Stimulated activated naive B cell treated with anti-CD40 and anti-IgM and Interleukin-4, amounts not matched to agents 10 μg/mL and 1 μg/mL and 100 μg/mL, for 72 hours (primary cell): Measurements from ENCODE around the gene MAPK4.

Source experiments
- ATAC-seq, 2 donors: fragments of 150-1000 bp; cut with Tn5 transposase; replicated peaks; 2 replicates each; pipeline ENCODE4 v1.10.0; 2021; ENCODE audit warnings: moderate library complexity in 1 of 2
- DNase-seq: peaks from one replicate; pipeline ENCODE4 v3.0.0; 2021
- H3K27ac Mint-ChIP-seq: one replicate; pipeline ENCODE4 v1.8.0; 2022; ENCODE audit warnings: mild to moderate bottlenecking, mixed read lengths
- H3K27me3 Mint-ChIP-seq, 2 donors: one replicate each; pipeline ENCODE4 v1.8.0; 2022; ENCODE audit warnings: mixed read lengths in 2 of 2
- H3K36me3 Mint-ChIP-seq, 2 donors: one replicate each; pipeline ENCODE4 v1.8.0; 2022; ENCODE audit warnings: mixed read lengths in 2 of 2, mild to moderate bottlenecking in 1 of 2
- H3K4me1 Mint-ChIP-seq, 2 donors: one replicate each; pipeline ENCODE4 v1.8.0; 2022; ENCODE audit warnings: mixed read lengths in 2 of 2, mild to moderate bottlenecking in 1 of 2
- H3K4me3 Mint-ChIP-seq, 2 donors: one replicate each; pipeline ENCODE4 v1.8.0; 2022; ENCODE audit warnings: mild to moderate bottlenecking in 2 of 2, mixed read lengths in 2 of 2, moderate library complexity in 1 of 2
- H3K9me3 Mint-ChIP-seq, 2 donors: one replicate each; pipeline ENCODE4 v1.8.0; 2022; ENCODE audit warnings: mixed read lengths in 2 of 2, mild to moderate bottlenecking in 1 of 2

Gene MAPK4

DNA sequence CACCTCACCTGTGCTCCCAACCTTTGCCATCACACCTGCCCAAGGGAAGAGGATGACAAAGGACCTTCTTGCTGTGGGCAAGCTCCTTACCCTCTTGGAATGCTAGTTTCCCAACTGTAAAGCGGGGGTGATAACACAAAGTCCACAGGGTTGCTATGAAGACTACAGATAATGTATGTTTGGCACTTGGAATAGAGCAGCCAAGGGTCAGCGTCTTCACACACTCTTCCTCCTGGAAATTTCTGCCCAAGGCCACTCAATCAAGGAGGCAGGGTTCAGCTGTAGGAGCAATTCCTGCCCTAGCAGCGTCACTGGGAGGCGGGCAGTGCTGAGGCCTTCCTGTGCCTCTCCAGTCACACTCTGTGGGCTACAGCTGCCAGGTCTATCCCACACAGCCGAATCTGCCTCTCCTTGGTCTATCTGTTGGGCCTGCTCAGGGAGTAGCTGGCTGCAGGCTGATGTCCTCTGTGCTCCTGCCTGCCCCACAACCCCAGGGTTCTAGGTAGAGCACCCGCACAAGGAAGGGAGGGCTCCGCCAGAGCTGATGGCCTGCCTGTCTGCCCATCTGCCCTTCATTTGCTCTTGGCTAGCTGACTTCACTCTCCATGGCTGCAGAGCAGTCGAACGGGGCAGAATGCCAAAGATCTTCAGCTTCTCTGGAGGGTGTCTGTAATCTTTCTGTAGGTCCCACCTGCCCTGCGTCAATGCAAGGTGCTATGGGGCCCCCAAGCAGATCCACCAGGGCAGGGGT is 168.0 kb downstream of the MAPK4 start:
- Mint-ChIP-seq H3K4me3 (no peak overlapping the region), H3K27ac (no peak overlapping the region), H3K4me1 (peaks cover 3 to 5% of the 10 kb centered on the region in 2 donors), H3K27me3 (peaks cover 12 to 31% of the 10 kb centered on the region in 2 donors), H3K9me3 (no peaks in the 10 kb centered on the region), H3K36me3 (no peaks in the 10 kb centered on the region)
- ATAC-seq (no peak), DNase-seq (no peak)

DNA sequence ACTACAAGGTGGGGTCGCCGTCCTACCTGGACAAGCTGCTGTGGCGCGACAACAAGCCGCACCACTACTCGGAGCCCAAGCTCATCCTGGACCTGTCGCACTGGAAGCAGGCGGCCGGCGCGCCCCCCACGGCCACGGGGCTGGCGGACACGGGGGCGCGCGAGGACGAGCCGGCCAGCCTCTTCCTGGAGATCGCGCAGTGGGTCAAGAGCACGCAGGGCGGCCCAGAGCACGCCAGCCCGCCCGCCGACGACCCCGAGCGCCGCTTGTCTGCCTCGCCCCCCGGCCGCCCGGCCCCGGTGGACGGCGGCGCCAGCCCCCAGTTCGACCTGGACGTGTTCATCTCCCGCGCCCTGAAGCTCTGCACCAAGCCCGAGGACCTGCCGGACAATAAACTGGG is 169.5 kb downstream of the MAPK4 start:
- Mint-ChIP-seq H3K4me1 (peaks cover 3 to 5% of the 10 kb centered on the region in 2 donors), H3K9me3 (no peaks in the 10 kb centered on the region), H3K27me3 (peaks cover 12 to 31% of the 10 kb centered on the region in 2 donors), H3K4me3 (no peak overlapping the region), H3K27ac (no peak overlapping the region), H3K36me3 (no peaks in the 10 kb centered on the region)
- ATAC-seq: no peak
- DNase-seq: no peak

DNA sequence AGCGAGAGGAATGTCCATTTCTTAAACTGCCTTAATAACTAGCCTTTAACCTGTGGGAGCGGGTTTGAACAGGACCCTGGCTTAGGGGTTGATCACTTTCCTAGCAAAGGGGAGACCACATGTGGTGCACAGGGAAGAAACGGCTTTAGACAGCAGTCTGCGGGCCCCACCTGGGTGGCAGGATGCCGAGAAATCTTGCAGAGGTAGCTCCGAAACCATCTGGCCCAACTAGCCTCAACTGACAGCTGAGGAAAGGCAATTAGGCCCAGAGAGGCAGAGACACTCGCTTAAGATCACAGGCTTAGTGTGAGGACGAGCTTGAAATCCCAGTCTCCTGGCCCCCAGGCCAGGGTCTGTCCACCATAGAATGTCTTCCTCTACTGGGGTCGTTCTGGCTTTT is 170.1 kb downstream of the MAPK4 start:
- Mint-ChIP-seq H3K4me3 (no peak overlapping the region), H3K9me3 (no peaks in the 10 kb centered on the region), H3K36me3 (no peaks in the 10 kb centered on the region), H3K27me3 (peaks cover 12 to 31% of the 10 kb centered on the region in 2 donors), H3K4me1 (peaks cover 3 to 5% of the 10 kb centered on the region in 2 donors), H3K27ac (no peak overlapping the region)
- DNase-seq (no peak), ATAC-seq (no peak)

DNA sequence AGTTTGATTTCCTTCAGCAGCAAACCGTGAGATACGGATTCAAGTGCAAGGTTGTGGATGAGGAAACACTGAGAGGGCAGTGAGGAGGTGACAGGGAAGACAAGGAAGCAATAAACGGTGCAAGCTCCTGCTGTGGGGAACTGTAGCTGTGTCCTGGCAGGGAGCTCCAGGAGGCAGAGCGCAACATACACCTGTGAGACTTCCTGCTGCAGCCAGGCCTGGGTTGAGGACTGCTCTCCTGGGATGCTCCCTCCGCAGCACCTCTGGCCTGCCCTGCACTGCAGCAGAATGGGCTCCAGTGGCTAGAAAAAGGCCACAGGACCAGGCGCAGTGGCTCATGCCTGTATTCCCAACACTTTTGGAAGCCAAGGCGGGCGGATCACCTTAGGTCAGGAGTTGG is 174.5 kb downstream of the MAPK4 start:
- Mint-ChIP-seq H3K27me3 (peaks cover 6 to 15% of the 10 kb centered on the region in 2 donors), H3K27ac (no peak overlapping the region)

DNA sequence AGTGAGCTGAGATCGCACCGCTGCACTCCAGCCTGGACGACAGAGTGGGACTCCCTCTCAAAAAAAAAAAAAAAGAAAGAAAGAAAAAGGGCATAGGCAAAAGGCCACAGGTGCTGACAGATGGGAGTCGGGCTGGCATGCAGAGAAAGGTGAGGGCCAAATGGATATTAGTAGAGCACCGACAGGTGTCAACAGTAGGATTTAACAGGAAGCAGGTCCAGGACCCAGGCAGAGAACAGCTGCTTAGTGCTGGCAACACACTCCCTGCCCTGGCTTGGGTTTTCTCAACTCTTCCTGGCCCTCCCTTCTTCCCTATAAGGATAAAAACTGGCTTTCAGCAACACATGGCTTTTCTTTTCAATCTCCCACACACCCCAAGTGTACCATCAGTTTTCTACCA is 175.0 kb downstream of the MAPK4 start:
- Mint-ChIP-seq H3K27ac (no peak overlapping the region), H3K4me1 (no peaks in the 10 kb centered on the region), H3K36me3 (no peaks in the 10 kb centered on the region), H3K4me3 (no peak overlapping the region), H3K27me3 (peaks cover 6 to 15% of the 10 kb centered on the region in 2 donors), H3K9me3 (no peaks in the 10 kb centered on the region)
- DNase-seq (no peak), ATAC-seq (no peak)

More for the DNA sequence above, 174.5 kb downstream of the MAPK4 start:
- H3K36me3 Mint-ChIP-seq: no peaks in the 10 kb centered on the region
- H3K4me1 Mint-ChIP-seq: no peaks in the 10 kb centered on the region
- DNase-seq: no peak
- H3K4me3 Mint-ChIP-seq: no peak overlapping the region
- ATAC-seq: no peak
- no peaks in the 10 kb centered on the region for H3K9me3 Mint-ChIP-seq

DNA sequence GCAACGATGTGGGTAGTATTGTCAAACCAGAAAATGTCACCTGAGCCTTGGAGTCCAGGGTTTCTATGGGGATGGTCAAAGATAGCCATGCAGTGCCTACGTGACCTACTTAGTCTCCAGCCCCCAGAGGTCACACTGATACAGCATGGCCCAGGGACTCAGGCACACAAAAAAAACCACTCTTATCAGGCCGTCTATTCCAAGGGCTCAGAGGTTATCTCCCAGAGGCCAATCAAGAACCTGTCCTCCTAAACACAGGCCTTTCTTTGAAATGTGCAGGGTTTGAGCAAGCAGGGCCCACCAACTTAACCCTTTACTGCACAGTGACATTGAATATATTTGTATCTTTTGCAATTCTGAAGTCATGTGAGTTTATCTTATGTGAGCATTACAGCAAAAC is 177.2 kb downstream of the MAPK4 start:
- Mint-ChIP-seq H3K9me3 (no peaks in the 10 kb centered on the region), H3K4me1 (peaks cover 0 to 2% of the 10 kb centered on the region in 2 donors), H3K36me3 (no peaks in the 10 kb centered on the region), H3K4me3 (no peak overlapping the region), H3K27ac (no peak overlapping the region), H3K27me3 (peaks cover 4 to 6% of the 10 kb centered on the region in 2 donors)
- ATAC-seq (no peak), DNase-seq (no peak)

DNA sequence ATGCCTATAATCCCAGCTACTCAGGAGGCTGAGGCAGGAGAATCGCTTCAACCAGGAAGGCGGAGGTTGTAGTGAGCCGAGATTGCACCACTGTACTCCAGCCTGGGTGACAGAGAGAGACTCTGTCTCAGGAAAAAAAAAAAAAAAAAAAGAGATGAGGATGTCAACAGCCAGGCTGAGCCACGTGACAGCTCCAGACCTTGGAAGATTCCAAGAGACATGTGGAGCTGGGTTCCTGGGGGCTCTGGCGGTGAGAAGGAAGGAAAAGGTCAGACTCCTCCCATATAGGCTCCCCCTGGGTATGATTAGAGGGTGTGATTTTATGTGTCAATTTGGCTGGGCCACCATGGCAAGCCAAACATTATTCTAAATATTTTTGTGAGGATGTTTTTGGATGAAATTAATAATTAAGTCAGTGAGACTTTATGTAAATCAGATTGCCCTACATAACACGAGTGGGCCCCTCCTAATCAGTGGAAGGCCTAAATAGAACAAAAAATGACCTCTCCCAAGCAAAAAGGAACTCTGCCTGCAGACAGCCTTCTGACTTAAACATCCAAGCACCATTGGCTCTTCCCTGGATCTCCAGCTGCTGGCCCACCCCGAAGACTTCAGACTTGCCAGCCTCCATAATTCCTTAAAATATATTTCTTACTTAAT is 178.3 kb downstream of the MAPK4 start:
- no peaks in the 10 kb centered on the region for H3K36me3 Mint-ChIP-seq
- ATAC-seq: no peak
- H3K4me3 Mint-ChIP-seq: no peak overlapping the region
- no peak for DNase-seq
- H3K4me1 Mint-ChIP-seq: peaks cover 0 to 2% of the 10 kb centered on the region in 2 donors
- H3K9me3 Mint-ChIP-seq: peaks cover 0 to under 1% of the 10 kb centered on the region in 2 donors
- no peak overlapping the region for H3K27ac Mint-ChIP-seq
- peaks cover 0 to 6% of the 10 kb centered on the region in 2 donors for H3K27me3 Mint-ChIP-seq

DNA sequence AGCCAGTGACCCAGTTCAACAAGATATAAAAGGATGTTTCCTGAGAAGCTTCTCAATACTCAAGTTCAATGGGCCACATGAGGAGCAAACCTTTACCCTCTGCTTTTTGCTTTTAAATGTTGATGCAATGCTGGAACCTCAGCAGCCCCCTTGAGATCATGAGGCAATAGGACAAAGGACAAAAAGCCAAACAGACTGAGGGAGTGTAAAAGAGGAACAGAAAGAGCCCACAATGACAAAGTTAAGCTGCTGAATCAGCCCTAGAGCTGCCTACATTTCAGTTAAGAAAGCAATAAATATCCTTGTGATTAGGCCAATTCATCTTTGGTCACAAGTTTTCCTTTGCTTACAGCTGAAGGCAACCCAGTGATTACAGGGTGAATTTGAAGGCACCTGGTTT is 183.1 kb downstream of the MAPK4 start:
- Mint-ChIP-seq H3K4me1 (peaks cover 0 to 2% of the 10 kb centered on the region in 2 donors), H3K27me3 (peaks cover 6 to 16% of the 10 kb centered on the region in 2 donors), H3K27ac (no peak overlapping the region), H3K36me3 (no peaks in the 10 kb centered on the region), H3K4me3 (no peak overlapping the region), H3K9me3 (peaks cover 3 to 6% of the 10 kb centered on the region in 2 donors)
- ATAC-seq: peak in 1 of 2 donors; percentile 34
- no peak for DNase-seq

DNA sequence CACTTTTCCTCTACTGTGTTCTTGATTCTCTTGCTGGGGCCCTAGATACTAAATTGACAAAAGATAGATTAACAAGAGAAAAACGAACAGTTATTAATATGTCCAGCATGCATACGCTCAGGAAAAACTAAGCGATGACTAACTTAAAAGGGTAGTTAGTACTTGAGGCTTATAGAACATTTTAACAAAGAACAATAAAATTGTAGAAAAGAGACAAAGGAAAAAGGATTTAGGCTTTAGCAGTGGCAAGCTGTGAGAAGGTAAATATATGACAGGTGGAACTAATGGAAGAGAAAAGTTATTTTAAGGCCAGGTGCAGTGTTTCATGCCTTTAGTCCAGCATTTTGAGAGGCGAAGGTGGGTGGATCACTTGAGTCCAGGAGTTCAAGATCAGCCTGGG is 184.4 kb downstream of the MAPK4 start:
- no peak for DNase-seq
- peaks cover 0 to 2% of the 10 kb centered on the region in 2 donors for H3K4me1 Mint-ChIP-seq
- ATAC-seq: no peak
- H3K36me3 Mint-ChIP-seq: no peaks in the 10 kb centered on the region
- no peak overlapping the region for H3K4me3 Mint-ChIP-seq
- H3K9me3 Mint-ChIP-seq: peaks cover 4 to 6% of the 10 kb centered on the region in 2 donors
- H3K27me3 Mint-ChIP-seq: peaks cover 6 to 29% of the 10 kb centered on the region in 2 donors
- no peak overlapping the region for H3K27ac Mint-ChIP-seq

DNA sequence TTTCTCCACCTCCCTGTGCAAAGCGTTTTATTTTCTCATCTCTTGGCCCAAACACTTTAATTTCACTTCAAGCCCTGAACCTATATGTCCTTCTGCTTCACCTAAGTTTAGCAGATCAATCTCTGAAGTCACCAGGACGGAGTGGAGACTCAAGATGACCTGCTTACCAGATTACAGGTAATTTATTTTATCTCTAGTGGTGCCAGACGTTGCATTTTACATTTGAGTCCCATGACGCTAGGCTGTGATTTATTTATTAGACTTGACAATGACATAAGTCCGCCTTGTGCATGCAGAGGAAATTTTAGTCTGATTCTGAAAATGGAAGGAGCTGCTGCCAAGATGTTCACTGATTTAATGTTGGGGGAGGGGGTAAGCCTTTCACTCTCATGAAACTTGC is 186.1 kb downstream of the MAPK4 start:
- H3K36me3 Mint-ChIP-seq: no peaks in the 10 kb centered on the region
- ATAC-seq: no peak
- H3K4me1 Mint-ChIP-seq: peaks cover 0 to 2% of the 10 kb centered on the region in 2 donors

DNA sequence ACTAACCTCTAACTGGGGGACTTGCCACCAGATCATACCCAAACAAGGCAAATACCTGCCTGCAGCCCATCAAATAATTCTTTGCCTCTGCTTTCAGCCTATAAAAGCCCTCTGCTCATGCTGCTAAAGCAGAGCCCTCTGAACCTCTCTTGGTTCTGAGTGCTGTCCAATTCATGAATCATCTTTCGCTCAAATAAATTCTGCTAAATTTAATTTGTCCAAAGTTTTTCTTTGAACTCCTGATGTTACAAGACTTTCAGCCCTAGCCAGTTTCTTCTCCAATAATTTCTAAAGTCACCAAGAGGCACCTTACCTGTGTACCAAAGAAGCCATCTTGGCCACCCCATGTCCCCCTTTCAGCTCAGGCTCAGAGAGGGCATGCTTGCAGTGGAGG is 188.0 kb downstream of the MAPK4 start:
- no peaks in the 10 kb centered on the region for H3K36me3 Mint-ChIP-seq
- H3K4me3 Mint-ChIP-seq: no peak overlapping the region
- no peaks in the 10 kb centered on the region for H3K4me1 Mint-ChIP-seq
- no peak overlapping the region for H3K27ac Mint-ChIP-seq
- ATAC-seq (no peak), DNase-seq (no peak)
- peaks cover 22 to 56% of the 10 kb centered on the region in 2 donors for H3K27me3 Mint-ChIP-seq
- H3K9me3 Mint-ChIP-seq: peaks cover 4 to 6% of the 10 kb centered on the region in 2 donors

More for the DNA sequence above, 186.1 kb downstream of the MAPK4 start:
- no peak overlapping the region for H3K4me3 Mint-ChIP-seq
- DNase-seq: no peak
- H3K27ac Mint-ChIP-seq: no peak overlapping the region
- H3K9me3 Mint-ChIP-seq: peaks cover 4 to 6% of the 10 kb centered on the region in 2 donors
- peaks cover 13 to 40% of the 10 kb centered on the region in 2 donors for H3K27me3 Mint-ChIP-seq

DNA sequence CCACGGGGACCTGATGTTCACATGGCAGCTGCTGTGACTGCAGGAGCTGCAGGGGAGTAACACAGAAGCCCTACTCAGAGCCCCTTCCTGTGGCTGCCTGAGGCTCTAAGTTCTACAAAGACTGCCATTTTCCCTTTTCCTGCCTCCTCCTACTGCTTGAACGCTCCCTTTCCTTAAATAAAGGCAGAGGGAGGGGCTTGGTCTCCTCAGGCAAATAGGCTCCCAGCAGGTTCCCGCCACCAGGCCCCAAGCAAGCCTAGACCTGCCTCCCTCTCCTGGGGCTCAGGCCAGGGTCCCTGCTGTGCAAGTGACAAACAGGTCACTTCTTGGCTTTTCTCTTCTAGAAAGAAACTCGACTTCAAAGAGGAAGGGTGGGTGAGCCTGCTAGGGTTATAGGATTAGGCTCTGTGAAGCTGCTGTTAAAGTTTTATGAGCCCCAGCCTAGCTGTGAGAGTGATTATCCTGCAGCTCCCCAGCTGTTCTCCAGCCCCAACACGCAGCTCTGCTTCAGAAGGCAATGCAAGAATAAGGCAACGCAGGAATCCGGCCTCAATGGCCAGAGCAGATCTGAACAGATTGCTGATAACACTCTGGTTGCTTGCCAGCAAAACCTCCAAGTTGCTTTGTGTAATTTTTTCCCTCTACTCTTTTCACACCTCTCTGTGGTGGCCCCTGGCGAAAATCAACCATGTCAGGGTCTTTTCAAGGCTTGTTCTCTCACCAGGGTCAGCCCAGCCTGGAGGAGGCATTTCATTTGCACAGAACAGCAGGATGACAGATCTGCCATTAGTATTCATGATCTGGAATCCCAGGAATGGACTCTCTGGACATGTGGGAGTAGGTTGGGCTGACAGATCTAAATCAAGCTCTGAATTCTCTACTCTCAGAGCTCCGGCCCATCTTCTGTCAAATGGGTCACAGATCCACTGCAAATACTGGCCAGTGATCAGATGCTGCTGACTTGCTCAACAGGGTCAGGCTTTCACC is 188.6 kb downstream of the MAPK4 start:
- DNase-seq (no peak), ATAC-seq (no peak)
- H3K27me3 Mint-ChIP-seq: peaks cover 22 to 56% of the 10 kb centered on the region in 2 donors
- H3K4me1 Mint-ChIP-seq: no peaks in the 10 kb centered on the region
- H3K9me3 Mint-ChIP-seq: peaks cover 2 to 4% of the 10 kb centered on the region in 2 donors
- no peak overlapping the region for H3K27ac Mint-ChIP-seq
- H3K4me3 Mint-ChIP-seq: no peak overlapping the region
- no peaks in the 10 kb centered on the region for H3K36me3 Mint-ChIP-seq

DNA sequence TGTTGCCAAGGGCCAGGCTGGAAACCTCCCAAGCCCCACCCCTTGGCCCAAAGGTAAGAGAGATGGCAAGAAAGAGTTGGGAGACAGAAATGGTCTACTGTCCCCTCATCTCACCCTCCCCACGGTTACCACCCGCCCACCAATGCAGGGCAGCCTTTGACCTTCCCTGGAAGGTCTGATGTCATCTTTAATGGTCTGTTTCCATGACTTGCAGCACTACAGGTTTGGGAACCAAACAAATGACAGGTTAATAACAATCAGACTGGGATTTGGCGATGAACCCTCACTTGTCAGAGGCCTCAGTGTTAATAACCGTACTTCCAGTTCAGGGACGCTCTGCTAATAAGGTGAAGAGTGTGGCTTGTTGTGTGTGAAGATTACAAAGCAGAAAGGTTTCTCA is 189.5 kb downstream of the MAPK4 start:
- H3K9me3 Mint-ChIP-seq: peaks cover 0 to 1% of the 10 kb centered on the region in 2 donors
- no peaks in the 10 kb centered on the region for H3K36me3 Mint-ChIP-seq
- H3K4me1 Mint-ChIP-seq: no peaks in the 10 kb centered on the region
- ATAC-seq (no peak), DNase-seq (no peak)
- peaks cover 31 to 51% of the 10 kb centered on the region in 2 donors for H3K27me3 Mint-ChIP-seq
- no peak overlapping the region for H3K27ac Mint-ChIP-seq
- H3K4me3 Mint-ChIP-seq: no peak overlapping the region

DNA sequence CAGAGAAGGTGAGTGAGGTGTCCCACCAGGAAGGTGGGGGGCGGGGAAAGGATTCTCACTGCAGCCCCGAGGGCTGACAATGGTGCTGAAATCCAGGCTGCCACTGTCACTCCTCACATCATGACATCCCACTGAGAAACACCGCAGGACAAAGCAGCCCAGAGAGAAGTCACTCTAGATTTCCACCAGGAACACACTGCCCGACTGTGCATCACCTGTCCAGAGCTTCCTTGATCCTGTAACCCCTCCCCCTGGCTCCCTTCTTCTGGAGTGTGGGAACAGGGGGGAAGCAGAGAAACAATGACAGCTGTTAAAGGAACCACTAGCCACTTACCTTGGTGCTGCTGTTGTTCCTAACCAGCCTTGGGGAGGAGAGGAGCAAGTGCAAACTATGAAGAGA is 190.1 kb downstream of the MAPK4 start:
- DNase-seq: no peak
- Mint-ChIP-seq H3K27me3 (peaks cover 36 to 48% of the 10 kb centered on the region in 2 donors), H3K4me3 (no peak overlapping the region), H3K27ac (no peak overlapping the region), H3K4me1 (no peaks in the 10 kb centered on the region), H3K36me3 (no peaks in the 10 kb centered on the region), H3K9me3 (peaks cover 0 to 2% of the 10 kb centered on the region in 2 donors)
- no peak for ATAC-seq
